Nephron (organoid): ENCODE results near the gene CLPTM1L.
"Not testable (repeated sequence)": the region's sequence is repeated elsewhere in the genome, so short reads cannot be mapped to it uniquely, and the experiment has no call there.

Experiments
- H3K27ac Mint-ChIP-seq, 3 experiments: 2 replicates each; pipeline ENCODE4 v1.8.0; 2020; ENCODE audit warnings: mixed read lengths in 3 of 3, mild to moderate bottlenecking in 2 of 3, moderate library complexity in 1 of 3
- H3K27me3 Mint-ChIP-seq: 2 replicates; pipeline ENCODE4 v1.8.0; 2021; ENCODE audit warnings: low read depth, mild to moderate bottlenecking, moderate library complexity, mixed read lengths
- H3K36me3 Mint-ChIP-seq: 2 replicates; pipeline ENCODE4 v1.8.0; 2020; ENCODE audit warnings: low read depth, mixed read lengths
- H3K4me1 Mint-ChIP-seq: 2 replicates; pipeline ENCODE4 v1.8.0; 2020; ENCODE audit warnings: mixed read lengths
- H3K4me3 Mint-ChIP-seq, 3 experiments: 2 replicates each; pipeline ENCODE4 v1.8.0; 2020; ENCODE audit warnings: mild to moderate bottlenecking in 3 of 3, mixed read lengths in 3 of 3, moderate library complexity in 2 of 3
- H3K9me3 Mint-ChIP-seq: 2 replicates; pipeline ENCODE4 v1.8.0; 2020; ENCODE audit warnings: mixed read lengths
- TF ChIP-seq, protein P1 (sequence below), 3 experiments: fragments of 200-600 bp; sonication (generic); IDR thresholded peaks; one replicate each; pipeline ENCODE4 v1.5.0; 2021; ENCODE audit warnings: antibody characterized with exemption in 3 of 3; ENCODE audit not compliant: unreplicated experiment in 3 of 3

The CLPTM1L gene

DNA sequence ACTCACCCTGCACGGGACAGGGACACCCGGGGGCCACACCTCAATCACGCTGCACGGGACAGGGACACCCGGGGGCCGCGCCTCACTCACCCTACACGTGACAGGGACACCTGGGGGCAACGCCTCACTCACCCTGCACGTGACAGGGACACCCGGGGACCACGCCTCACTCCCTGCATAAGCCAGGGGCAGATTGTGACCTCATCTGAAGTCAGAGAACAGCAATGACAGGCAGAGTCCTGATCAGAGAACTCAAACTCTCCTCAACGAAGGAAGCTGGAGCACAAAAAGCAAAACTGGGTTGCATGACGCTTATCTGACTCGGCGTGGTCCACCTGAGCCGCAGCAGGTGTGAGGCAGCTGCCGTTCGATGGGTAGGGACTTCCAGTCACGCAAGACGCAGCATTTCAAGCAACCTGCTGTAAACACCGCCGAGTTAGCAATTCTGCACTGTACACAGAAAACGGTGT, 53.3 kb downstream of the CLPTM1L start:
- no peaks in the 10 kb centered on the region for H3K36me3 Mint-ChIP-seq
- no peaks in the 10 kb centered on the region for H3K4me1 Mint-ChIP-seq
- TF ChIP-seq, protein P1, sequence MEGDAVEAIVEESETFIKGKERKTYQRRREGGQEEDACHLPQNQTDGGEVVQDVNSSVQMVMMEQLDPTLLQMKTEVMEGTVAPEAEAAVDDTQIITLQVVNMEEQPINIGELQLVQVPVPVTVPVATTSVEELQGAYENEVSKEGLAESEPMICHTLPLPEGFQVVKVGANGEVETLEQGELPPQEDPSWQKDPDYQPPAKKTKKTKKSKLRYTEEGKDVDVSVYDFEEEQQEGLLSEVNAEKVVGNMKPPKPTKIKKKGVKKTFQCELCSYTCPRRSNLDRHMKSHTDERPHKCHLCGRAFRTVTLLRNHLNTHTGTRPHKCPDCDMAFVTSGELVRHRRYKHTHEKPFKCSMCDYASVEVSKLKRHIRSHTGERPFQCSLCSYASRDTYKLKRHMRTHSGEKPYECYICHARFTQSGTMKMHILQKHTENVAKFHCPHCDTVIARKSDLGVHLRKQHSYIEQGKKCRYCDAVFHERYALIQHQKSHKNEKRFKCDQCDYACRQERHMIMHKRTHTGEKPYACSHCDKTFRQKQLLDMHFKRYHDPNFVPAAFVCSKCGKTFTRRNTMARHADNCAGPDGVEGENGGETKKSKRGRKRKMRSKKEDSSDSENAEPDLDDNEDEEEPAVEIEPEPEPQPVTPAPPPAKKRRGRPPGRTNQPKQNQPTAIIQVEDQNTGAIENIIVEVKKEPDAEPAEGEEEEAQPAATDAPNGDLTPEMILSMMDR (IDR thresholded peaks at IDR 0.05; ENCODE audit: unreplicated experiment in 3 of 3) = no peak
- no peak overlapping the region for H3K27ac Mint-ChIP-seq
- H3K9me3 Mint-ChIP-seq = peaks cover 5% of the 10 kb centered on the region
- peaks cover 43% of the 10 kb centered on the region for H3K27me3 Mint-ChIP-seq
- H3K4me3 Mint-ChIP-seq = peak overlapping the region in 1 of 3 experiments; percentile 32

DNA sequence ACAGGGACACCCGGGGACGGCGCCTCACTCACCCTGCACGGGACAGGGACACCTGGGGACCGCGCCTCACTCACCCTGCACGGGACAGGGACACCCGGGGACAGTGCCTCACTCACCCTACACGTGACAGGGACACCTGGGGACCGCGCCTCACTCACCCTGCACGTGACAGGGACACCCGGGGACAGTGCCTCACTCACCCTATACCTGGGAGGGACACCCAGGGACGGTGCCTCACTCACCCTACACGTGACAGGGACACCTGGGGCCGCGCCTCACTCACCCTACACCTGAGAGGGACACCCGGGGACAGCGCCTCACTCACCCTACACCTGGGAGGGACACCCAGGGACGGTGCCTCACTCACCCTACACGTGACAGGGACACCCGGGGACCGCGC, 53.9 kb downstream of the CLPTM1L start:
- H3K27me3 Mint-ChIP-seq = peaks cover 36% of the 10 kb centered on the region
- not testable (repeated sequence) for H3K36me3 Mint-ChIP-seq, H3K4me1 Mint-ChIP-seq, H3K4me3 Mint-ChIP-seq, H3K27ac Mint-ChIP-seq, H3K9me3 Mint-ChIP-seq

DNA sequence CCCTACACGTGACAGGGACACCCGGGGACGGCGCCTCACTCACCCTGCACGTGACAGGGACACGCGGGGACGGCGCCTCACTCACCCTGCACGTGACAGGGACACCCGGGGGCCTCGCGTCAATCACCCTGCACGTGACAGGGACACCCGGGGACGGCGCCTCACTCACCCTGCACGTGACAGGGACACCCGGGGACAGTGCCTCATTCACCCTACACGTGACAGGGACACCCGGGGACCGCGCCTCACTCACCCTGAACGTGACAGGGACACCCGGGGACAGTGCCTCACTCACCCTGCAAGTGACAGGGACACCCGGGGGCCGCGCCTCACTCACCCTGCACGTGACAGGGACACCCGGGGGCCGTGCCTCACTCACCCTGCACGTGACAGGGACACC, 55.3 kb downstream of the CLPTM1L start:
- H3K27me3 Mint-ChIP-seq = peaks cover 30% of the 10 kb centered on the region
- not testable (repeated sequence) for H3K36me3 Mint-ChIP-seq, H3K4me1 Mint-ChIP-seq, H3K9me3 Mint-ChIP-seq, H3K4me3 Mint-ChIP-seq, H3K27ac Mint-ChIP-seq

DNA sequence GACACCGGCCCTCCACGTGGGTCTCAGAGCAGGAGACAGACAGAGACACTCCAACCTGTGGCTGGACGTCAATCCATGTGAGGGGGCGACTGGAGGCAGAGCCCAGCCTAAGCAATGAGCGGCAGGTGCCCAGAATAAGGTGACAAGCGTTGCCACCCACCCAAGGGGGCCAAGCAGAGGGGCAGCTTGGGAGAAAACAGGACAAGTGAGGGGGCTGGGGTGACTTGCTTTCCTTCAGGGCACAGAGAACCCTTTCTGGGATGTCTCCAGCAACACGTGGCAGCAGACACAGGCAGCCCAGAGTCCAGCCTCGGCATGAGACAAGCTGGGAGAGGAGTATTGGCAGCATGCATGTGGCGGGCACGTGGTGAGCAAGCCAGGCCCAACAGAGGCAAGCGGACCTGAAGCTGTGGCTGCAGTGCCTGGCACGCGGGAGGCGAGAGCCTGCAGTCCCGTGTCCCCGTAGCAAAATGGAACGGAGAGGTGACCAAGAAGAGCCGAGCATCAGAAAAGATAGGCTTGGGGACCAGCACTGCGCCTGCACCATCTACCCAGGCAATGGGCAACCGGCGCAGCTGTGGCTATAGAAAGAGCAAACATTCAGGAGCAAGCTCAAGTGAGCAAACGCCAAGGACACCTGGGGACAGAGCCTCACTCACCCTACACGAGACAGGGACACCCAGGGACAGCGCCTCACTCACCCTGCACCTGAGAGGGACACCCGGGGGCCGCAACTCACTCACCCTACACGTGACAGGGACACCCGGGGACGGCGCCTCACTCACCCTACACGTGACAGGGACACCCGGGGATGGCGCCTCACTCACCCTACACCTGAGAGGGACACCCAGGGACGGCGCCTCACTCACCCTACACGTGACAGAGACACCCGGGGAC, 56.2 kb downstream of the CLPTM1L start:
- Mint-ChIP-seq H3K36me3 (no peaks in the 10 kb centered on the region), H3K4me1 (no peaks in the 10 kb centered on the region), H3K4me3 (no peak overlapping the region), H3K27ac (no peak overlapping the region), H3K27me3 (peaks cover 28% of the 10 kb centered on the region), H3K9me3 (peaks cover 5% of the 10 kb centered on the region)
- TF ChIP-seq, protein P1 (IDR thresholded peaks at IDR 0.05; ENCODE audit: unreplicated experiment in 3 of 3) = no peak

DNA sequence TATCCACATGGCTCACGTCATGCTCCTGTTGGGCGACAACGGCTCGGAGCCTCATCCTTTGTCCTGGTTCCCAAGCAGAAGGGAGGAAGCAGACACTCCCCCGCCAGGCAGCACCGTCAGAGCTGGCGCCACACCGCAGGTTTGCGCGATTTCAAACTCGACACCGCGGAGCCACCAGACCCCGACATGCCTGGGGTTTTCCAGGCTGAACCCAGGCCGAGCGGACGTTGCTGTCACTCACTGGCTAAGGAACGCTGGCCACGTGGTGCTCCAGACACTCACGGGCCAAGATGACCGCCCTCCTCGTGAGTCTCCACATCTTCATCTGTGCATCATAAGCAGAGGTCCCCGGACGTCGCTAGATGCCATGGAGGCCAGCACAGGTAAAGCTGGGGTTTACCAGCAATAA, 59.0 kb downstream of the CLPTM1L start:
- peaks cover 5% of the 10 kb centered on the region for H3K27me3 Mint-ChIP-seq
- no peak overlapping the region for H3K27ac Mint-ChIP-seq

DNA sequence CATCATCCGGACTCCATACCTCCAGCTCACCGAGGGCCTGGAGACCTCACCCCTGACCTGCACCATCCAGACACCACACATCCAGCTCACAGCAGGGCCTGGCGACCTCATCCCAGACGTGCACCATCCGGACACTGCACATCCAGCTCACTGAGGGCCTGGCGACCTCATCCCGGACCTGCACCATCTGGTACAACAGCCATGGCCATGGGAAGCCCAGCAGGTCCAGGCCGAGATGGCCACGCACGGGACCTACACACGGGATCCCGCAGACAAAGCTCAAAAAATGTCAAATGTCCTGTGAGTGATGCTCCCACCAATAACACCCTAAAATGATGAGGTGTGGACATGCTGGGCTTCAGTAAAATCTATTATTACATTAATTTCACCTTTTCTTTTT, 59.8 kb downstream of the CLPTM1L start:
- H3K4me3 Mint-ChIP-seq = no peak overlapping the region
- H3K4me1 Mint-ChIP-seq = no peaks in the 10 kb centered on the region
- H3K36me3 Mint-ChIP-seq = no peaks in the 10 kb centered on the region
- no peak overlapping the region for H3K27ac Mint-ChIP-seq
- H3K9me3 Mint-ChIP-seq = peaks cover 5% of the 10 kb centered on the region
- TF ChIP-seq, protein P1 (IDR thresholded peaks at IDR 0.05; ENCODE audit: unreplicated experiment in 3 of 3) = no peak
- H3K27me3 Mint-ChIP-seq = peaks cover 5% of the 10 kb centered on the region

More for the DNA sequence above, 59.0 kb downstream of the CLPTM1L start:
- TF ChIP-seq, protein P1 (IDR thresholded peaks at IDR 0.05; ENCODE audit: unreplicated experiment in 3 of 3) = no peak
- no peak overlapping the region for H3K4me3 Mint-ChIP-seq
- peaks cover 5% of the 10 kb centered on the region for H3K9me3 Mint-ChIP-seq
- no peaks in the 10 kb centered on the region for H3K4me1 Mint-ChIP-seq
- H3K36me3 Mint-ChIP-seq = no peaks in the 10 kb centered on the region

DNA sequence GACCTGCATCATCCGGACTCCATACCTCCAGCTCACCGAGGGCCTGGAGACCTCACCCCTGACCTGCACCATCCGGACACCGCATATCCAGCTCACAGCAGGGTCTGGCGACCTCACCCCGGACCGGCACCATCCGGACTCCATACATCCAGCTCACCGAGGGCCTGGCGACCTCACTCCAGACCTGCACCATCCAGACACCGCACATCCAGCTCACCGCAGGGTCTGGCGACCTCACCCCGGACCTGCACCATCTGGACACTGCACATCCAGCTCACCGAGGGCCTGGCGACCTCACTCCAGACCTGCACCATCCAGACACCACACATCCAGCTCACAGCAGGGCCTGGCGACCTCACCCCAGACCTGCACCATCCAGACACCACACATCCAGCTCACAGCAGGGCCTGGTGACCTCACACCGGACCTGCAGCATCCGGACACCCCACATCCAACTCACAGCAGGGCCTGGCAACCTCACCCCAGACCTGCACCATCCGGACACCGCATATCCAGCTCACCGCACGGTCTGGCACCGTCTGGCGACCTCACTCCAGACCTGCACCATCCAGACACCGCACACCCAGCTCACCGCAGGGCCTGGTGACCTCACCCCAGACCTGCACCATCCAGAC, 60.4 kb downstream of the CLPTM1L start:
- H3K27me3 Mint-ChIP-seq, H3K4me3 Mint-ChIP-seq, H3K9me3 Mint-ChIP-seq, H3K36me3 Mint-ChIP-seq, H3K27ac Mint-ChIP-seq, H3K4me1 Mint-ChIP-seq: not testable (repeated sequence)

DNA sequence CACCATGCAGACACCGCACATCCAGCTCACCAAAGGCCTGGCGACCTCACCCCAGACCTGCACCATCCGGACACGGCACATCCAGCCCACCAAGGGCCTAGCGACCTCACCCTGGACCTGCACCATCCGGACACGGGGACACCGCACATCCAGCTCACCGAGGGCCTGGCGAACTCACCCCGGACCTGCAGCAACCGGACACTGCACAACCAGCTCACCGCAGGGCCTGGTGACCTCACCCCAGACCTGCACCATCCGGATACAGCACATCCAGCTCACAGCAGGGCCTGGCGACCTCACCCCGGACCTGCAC, 61.2 kb downstream of the CLPTM1L start:
- not testable (repeated sequence) for H3K27me3 Mint-ChIP-seq, H3K27ac Mint-ChIP-seq, H3K4me3 Mint-ChIP-seq, H3K36me3 Mint-ChIP-seq, H3K9me3 Mint-ChIP-seq, H3K4me1 Mint-ChIP-seq

DNA sequence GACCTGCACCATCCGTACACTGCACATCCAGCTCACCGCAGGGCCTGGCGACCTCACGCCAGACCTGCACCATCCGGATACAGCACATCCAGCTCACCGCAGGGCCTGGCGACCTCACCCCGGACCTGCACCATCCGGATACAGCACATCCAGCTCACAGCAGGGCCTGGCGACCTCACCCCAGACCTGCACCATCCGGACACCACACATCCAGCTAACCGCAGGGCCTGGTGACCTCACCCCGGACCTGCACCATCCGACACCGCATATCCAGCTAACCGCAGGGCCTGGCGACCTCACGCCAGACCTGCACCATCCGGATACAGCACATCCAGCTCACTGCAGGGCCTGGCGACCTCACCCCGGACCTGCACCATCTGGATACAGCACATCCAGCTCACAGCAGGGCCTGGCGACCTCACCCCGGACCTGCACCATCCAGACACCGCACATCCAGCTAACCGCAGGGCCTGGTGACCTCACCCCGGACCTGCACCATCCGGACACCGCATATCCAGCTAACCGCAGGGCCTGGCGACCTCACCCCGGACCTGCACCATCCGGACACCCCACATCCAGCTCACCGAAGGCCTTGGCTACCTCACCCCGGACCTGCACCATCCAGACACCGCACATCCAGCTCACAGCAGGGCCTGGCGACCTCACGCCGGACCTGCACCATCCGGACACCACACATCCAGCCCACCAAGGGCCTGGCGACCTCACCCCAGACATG, 61.7 kb downstream of the CLPTM1L start:
- not testable (repeated sequence) for H3K4me3 Mint-ChIP-seq, H3K27ac Mint-ChIP-seq, H3K4me1 Mint-ChIP-seq, H3K36me3 Mint-ChIP-seq, H3K27me3 Mint-ChIP-seq, H3K9me3 Mint-ChIP-seq
